ENCODE results near the gene AFAP1L1. TPM values are rescaled to one million over a fixed set of nuclear protein-coding genes. Genes with fewer than 3 reads are reported as not detected.

The AFAP1L1 gene
- total and polyA plus RNA-seq, 10 of the 15 experiments (the other 5 are each of a cell fraction or from before 2014, with no cell fraction given) = 0.11 TPM; not detected in 9

DNA sequence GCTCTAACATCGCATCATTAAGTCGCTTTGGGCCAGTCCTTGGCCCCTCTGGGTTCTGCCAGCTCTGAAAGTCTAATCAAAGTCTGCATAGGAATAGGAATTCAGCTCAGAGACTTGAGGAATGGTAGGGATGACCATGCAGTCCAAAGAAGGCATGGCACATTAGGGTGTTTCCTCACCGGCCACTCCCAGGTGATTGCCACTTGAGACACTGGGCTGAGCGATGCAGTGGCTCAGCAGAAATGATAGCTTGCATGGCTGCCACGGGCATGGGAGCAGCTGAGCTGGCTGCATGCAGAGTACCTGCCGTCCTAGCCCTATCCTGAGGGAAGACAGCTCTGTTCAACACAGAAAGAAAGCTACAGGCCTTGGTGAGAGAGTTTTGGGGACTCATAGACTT lies 28.8 kb downstream of the AFAP1L1 start (continued):
- TF ChIP-seq PRDM15 (CRISPR knock-in tag; IDR thresholded peaks at IDR 0.05) (no peak), HSF1 (IDR thresholded peaks at IDR 0.05; ENCODE audit: low read depth, low read length) (no peak), HDAC6 (IDR thresholded peaks at IDR 0.05; ENCODE audit: unreplicated experiment) (no peak), STAT3 (IDR thresholded peaks at IDR 0.05; ENCODE audit: low read depth, low read length) (no peak)

DNA sequence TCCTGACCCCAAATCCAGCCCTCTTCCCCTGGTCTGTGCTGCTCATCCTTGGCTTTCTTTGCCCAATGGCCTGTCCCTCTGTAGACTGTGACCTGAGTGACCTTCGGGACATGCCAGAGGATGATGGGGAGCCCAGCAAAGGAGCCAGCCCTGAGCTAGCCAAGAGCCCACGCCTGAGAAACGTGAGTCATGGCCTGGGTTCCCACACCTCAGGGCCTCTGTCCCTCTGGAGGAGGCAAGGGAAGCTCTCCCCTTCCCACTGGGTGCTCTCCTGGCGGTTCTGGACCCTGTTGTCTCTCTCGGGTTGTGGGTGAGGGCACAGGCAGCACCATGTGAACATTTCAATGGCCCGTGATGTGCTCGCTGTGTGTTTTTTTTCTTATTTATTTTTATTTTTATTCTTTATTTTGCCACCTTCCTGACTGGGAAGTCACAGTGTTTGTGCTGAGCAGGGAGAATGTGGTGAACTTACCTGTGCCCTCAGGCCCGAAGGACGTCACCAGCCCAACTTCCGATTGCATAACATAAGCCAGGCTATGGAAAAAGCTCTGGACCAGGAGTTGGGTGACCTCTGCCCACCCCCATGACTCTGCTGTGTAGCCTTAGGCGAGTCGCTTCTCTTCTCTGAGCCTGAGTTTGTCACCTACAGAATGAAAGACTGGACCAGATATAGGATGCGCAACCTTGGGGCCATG lies 29.5 kb downstream of the AFAP1L1 start:
- in situ Hi-C loops (cut with MboI) = no loop called here
- intact Hi-C loops (cut with micrococcal nuclease; ENCODE audit: unreplicated experiment) = no loop called here
- no TSS peak for BruUV-seq (replicated peaks)
- CTCF ChIA-PET = no interaction called here
- Histone ChIP-seq H3K79me2 (ENCODE audit: control insufficient read depth, insufficient read depth, low read length) (no peaks in the 10 kb centered on the region), H3K36me3 (ENCODE audit: control insufficient read depth in 2 of 2, insufficient read depth in 2 of 2, low read length in 1 of 2) (no peaks in the 10 kb centered on the region), H4K20me1 (ENCODE audit: control insufficient read depth, insufficient read depth) (no peaks in the 10 kb centered on the region), H3K9ac (ENCODE audit: control insufficient read depth, insufficient read depth, low read length) (no peak overlapping the region), H2AFZ (ENCODE audit: control insufficient read depth, low read depth, low read length) (no peak overlapping the region), H3K4me3 (no peak overlapping the region), H3K9me3 (replicated peaks; ENCODE audit: control insufficient read depth, insufficient read depth, low read length) (no peaks in the 10 kb centered on the region), H3K4me2 (ENCODE audit: control insufficient read depth, insufficient read depth) (no peak overlapping the region), H3K27ac (ENCODE audit: control insufficient read depth, insufficient read depth) (no peak overlapping the region), H3K27me3 (replicated peaks in 1 of 2; ENCODE audit: control insufficient read depth in 2 of 2, insufficient read depth in 2 of 2, low read length in 1 of 2) (peaks cover 2 to 4% of the 10 kb centered on the region in 2 experiments; a peak in 3 of 4 replicates), H3K4me1 (ENCODE audit: control insufficient read depth, insufficient read depth, low read length) (no peaks in the 10 kb centered on the region)
- ATAC-seq (no peak), FAIRE-seq (no peak), DNase-seq (ENCODE audit: low read depth, low spot score) (no peak)
- WGBS (ENCODE audit: insufficient coverage, insufficient replicate concordance, low lambda C conversion rate, missing lambda C conversion rate) = 31% methylated on average over 13 of the region's 13 CpGs
- SMC1A ChIA-PET (ENCODE audit: uncharacterized antibody, unreplicated experiment) = interaction anchor here (1.9 kb wide), 1 partner anchor 11 kb away, joined by 4 read pairs; no protein-coding TSS in a partner anchor
- POLR2A ChIA-PET = interaction anchor here (0.8 kb wide), 1 partner anchor 72 kb away, joined by 3 read pairs; no protein-coding TSS in a partner anchor
- RAD21 ChIA-PET (ENCODE audit: unreplicated experiment) = interaction anchor here (1.7 kb wide), 1 partner anchor 71 kb away, joined by 3 read pairs; no protein-coding TSS in a partner anchor
- no peak for TF ChIP-seq SMARCA5 (IDR thresholded peaks at IDR 0.05)
- no peak for TF ChIP-seq SIN3A (IDR thresholded peaks at IDR 0.05; ENCODE audit: low read depth, low read length)
- no peak for TF ChIP-seq HSF1 (IDR thresholded peaks at IDR 0.05; ENCODE audit: low read depth, low read length)
- TF ChIP-seq BMI1 (IDR thresholded peaks at IDR 0.05; ENCODE audit: borderline replicate concordance) = no peak
- TF ChIP-seq RBBP5 (conservative IDR thresholded peaks at IDR 0.05) = no peak
- no peak for TF ChIP-seq STAT3 (IDR thresholded peaks at IDR 0.05; ENCODE audit: low read depth, low read length)
- TF ChIP-seq CEBPB (IDR thresholded peaks at IDR 0.05; ENCODE audit: borderline replicate concordance in 1 of 2, low read depth in 2 of 2, low read length in 2 of 2) = no peak
- TF ChIP-seq KAT2A (conservative IDR thresholded peaks at IDR 0.05; ENCODE audit: control insufficient read depth, low read depth, low read length) = no peak
- TF ChIP-seq JUNB (IDR thresholded peaks at IDR 0.05) = no peak
- TF ChIP-seq, protein P1, sequence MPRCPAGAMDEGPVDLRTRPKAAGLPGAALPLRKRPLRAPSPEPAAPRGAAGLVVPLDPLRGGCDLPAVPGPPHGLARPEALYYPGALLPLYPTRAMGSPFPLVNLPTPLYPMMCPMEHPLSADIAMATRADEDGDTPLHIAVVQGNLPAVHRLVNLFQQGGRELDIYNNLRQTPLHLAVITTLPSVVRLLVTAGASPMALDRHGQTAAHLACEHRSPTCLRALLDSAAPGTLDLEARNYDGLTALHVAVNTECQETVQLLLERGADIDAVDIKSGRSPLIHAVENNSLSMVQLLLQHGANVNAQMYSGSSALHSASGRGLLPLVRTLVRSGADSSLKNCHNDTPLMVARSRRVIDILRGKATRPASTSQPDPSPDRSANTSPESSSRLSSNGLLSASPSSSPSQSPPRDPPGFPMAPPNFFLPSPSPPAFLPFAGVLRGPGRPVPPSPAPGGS (IDR thresholded peaks at IDR 0.05; ENCODE audit: borderline replicate concordance, insufficient read depth, low read depth, low read length, poor library complexity, severe bottlenecking) = no peak
- no peak for TF ChIP-seq SREBF2 (IDR thresholded peaks at IDR 0.05; ENCODE audit: low read length)
- TF ChIP-seq ATF7 (IDR thresholded peaks at IDR 0.05; ENCODE audit: low read depth) = no peak

All from GM12878 (cell line).